GM12892 (cell line): Measurements from ENCODE around the gene MVB12B.
"Not testable (repeated sequence)": the region's sequence is repeated elsewhere in the genome, so short reads cannot be mapped to it uniquely, and the experiment has no call there.

ENCODE experiments used
- DNase-seq: peaks from one replicate; pipeline ENCODE4 v3.0.0; 2011; ENCODE audit not compliant: insufficient read length
- FAIRE-seq: peaks from 2 replicates; lab custom pipeline; 2011; peaks lifted over from hg19 to GRCh38; lab: Jason Lieb, UNC
- POLR2A ChIP-seq: IDR thresholded peaks from 2 replicates; pipeline ENCODE4 v1.6.1; 2011; ENCODE audit warnings: low read depth, low read length, control low read depth
- POLR2AphosphoS5 ChIP-seq: IDR thresholded peaks from 2 replicates; pipeline ENCODE4 v1.6.1; 2011; ENCODE audit warnings: low read depth, low read length, control low read depth
- TAF1 ChIP-seq: IDR thresholded peaks from 2 replicates; pipeline ENCODE4 v1.6.1; 2011; ENCODE audit warnings: low read depth, mild to moderate bottlenecking, control low read depth, low read length, borderline replicate concordance

The MVB12B gene

GRCh38 chr9:126532951-126533925 lies 206.6 kb downstream of the MVB12B start:
- TF ChIP-seq TAF1: no peak
- no peak for TF ChIP-seq POLR2A
- no peak for TF ChIP-seq POLR2AphosphoS5
- FAIRE-seq (no peak), DNase-seq (no peak)

DNA sequence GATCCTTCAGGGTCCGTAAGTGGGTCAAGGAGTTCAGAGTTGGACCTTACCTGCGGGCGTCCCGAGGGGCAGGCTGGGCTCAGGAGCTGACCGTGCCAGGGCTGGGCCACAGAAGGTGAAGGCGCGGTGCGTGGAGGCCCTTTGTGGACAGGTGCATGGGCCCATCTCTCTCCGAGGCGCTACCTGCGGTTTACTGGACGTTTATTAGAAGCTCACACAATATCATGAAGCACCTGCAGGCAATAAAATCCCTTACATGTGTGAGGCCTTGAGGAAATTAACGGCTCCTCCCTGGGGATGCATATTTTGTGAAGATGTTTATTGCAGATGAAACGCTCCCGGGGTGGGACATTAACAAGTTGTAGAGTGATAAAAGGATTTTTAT lies 207.3 kb downstream of the MVB12B start:
- DNase-seq: no peak
- no peak for FAIRE-seq
- TF ChIP-seq POLR2A (no peak), TAF1 (no peak), POLR2AphosphoS5 (no peak)

DNA sequence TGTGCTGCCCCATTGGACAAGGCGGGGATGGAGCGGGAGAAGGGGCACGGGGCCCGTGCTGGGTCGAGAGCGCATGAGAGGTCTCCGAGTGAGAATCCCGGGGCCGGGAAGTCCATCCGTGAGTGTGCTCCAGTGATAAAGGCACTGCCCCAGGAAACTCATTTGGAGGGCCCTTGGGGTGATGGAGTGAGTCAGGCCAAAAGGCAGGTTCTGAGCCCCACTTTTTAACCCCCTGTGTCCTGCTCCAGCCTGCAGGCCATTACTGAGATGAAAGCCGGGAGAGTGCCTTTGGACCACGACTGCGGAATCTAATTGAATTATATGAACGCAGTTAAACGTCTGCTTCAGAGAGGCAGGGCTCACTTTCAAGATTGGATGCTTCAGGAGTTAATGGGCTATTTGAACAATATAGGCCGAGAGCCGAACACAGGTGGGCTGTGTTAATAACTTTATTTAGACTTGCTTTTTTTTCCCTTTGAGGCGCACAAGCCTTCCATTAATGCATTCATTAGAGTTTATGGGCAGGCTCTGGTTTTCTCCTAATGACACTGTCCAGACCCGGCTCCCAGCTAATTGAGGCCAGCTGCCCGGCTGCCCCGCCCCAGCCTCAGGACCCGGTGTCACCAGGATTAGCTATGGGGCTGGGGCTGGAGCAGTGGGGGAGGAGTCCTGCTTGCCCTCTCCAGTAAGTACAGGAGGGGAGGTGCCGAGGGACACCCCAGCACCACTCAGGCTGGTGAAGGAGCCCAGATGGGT lies 208.0 kb downstream of the MVB12B start:
- FAIRE-seq: no peak
- TF ChIP-seq POLR2A: no peak
- no peak for TF ChIP-seq POLR2AphosphoS5
- no peak for TF ChIP-seq TAF1
- no peak for DNase-seq

GRCh38 chr9:126536131-126536530 lies 209.5 kb downstream of the MVB12B start:
- FAIRE-seq (no peak), DNase-seq (no peak)
- TF ChIP-seq POLR2AphosphoS5 (no peak), POLR2A (no peak), TAF1 (no peak)

- DNase-seq: no peak
- no peak for FAIRE-seq
- TF ChIP-seq TAF1 (no peak), POLR2AphosphoS5 (no peak), POLR2A (no peak)
Measured at GRCh38 chr9:126536841-126537465, 210.3 kb downstream of the MVB12B start.

DNA sequence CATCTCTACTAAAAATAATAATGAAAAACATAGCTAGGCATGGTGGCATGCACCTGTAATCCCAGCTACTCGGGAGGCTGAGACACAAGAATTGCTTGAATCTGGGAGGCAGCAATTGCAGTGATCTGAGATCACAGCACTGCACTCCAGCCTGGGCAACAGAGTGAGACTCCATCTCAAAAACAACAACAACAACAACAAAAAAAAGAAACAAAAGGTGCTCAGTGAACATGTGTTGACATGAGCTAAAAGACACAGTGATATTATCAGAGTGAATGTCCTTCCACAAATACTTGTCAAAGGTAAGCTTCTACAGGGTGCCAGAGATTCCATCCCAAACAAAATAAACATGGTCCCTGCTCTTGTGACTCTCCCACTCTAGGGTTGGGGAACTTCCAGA lies 211.9 kb downstream of the MVB12B start:
- DNase-seq (no peak), FAIRE-seq (no peak)
- TF ChIP-seq POLR2AphosphoS5 (no peak), TAF1 (no peak), POLR2A (no peak)

GRCh38 chr9:126540398-126540797 lies 213.8 kb downstream of the MVB12B start:
- not testable (repeated sequence) for DNase-seq, FAIRE-seq

DNA sequence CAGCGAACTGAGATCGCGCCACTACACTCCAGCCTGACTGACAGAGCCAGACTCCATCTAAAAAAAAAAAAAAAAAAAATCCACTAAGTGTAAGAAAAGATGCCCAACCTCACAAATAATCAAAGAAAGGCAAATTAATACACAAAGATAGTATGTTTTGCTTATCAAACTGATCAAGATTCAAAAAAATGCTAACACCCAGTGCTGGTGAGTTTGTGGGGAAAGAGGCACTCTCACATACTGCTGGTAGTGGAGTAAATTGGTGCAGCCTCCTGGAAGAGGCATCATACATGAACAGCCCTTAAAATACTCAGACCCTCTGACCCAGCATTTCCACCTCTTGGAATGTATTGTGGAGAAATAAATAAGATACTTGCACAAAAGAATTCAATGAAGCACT lies 216.9 kb downstream of the MVB12B start:
- FAIRE-seq: no peak

GRCh38 chr9:126545106-126545505 lies 218.5 kb downstream of the MVB12B start:
- FAIRE-seq: no peak
- no peak for DNase-seq
- TF ChIP-seq POLR2AphosphoS5 (no peak), TAF1 (no peak), POLR2A (no peak)

More for the DNA sequence above, 216.9 kb downstream of the MVB12B start:
- no peak for TF ChIP-seq POLR2A
- no peak for TF ChIP-seq POLR2AphosphoS5
- no peak for TF ChIP-seq TAF1
- DNase-seq: no peak

DNA sequence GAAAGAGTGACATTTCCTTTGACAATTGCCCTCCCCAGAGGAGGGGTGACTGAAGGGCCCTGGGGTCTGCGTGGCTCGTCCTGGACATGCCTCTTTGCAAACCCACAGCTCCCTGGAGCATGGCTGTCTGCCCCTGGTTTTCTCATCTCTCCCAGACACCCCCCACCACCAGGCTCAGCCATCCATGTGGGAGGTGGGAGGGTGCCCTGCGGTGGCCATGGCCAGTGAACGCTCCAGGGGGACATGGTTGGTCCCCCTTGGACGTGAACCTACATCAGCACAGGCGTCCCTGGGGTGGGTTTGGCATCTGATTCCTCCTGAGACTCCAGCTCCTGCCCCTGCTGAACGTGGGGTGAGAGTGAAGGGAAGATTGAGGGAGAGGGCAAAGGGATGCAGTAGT lies 219.4 kb downstream of the MVB12B start:
- DNase-seq (no peak), FAIRE-seq (no peak)
- no peak for TF ChIP-seq TAF1
- no peak for TF ChIP-seq POLR2A
- no peak for TF ChIP-seq POLR2AphosphoS5

GRCh38 chr9:126548312-126548711 lies 221.7 kb downstream of the MVB12B start:
- TF ChIP-seq TAF1: no peak
- TF ChIP-seq POLR2A: no peak
- no peak for TF ChIP-seq POLR2AphosphoS5
- DNase-seq (no peak), FAIRE-seq (no peak)
